ENCODE data around the gene COA1. TPM values are rescaled to one million over a fixed set of nuclear protein-coding genes. Genes with fewer than 3 reads are reported as not detected.

COA1 gene
- total RNA-seq, 3 donors from 2014 or later (not counting 1 experiment from before 2014, with no cell fraction given): 55.0 to 85.3 (median 69.5) TPM

DNA sequence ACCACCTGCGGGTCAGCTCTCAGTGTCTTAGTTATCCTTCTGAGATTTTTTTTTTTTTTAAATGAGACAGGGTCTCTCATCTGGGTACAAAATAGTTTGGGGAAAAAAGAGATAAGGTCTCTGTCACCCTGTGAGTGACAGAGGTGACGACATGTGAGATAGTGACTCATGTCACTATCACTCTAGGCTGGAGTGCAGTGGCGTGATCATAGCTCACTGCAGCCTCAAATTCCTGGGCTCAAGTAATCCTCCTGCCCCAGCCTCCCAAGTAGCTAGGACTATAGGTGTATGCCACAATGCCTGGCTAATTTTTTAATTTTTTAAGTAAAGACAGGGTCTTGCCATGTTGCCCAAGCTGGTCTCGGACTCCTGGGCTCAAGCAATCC lies 39.6 kb upstream of the COA1 start:
- H3K27ac Mint-ChIP-seq: no peak overlapping the region
- no peaks in the 10 kb centered on the region for H3K9me3 ChIP-seq (ENCODE audit: control insufficient read depth, insufficient read depth, low read length)
- no peak for ATAC-seq
- H3K36me3 Mint-ChIP-seq: no peaks in the 10 kb centered on the region
- H3K4me3 ChIP-seq (ENCODE audit: low read length): no peak overlapping the region
- no peaks in the 10 kb centered on the region for H3K27me3 ChIP-seq (ENCODE audit: control insufficient read depth, insufficient read depth, low read length)
- no peaks in the 10 kb centered on the region for H3K36me3 ChIP-seq (ENCODE audit: control insufficient read depth, insufficient read depth, low read length)
- WGBS (ENCODE audit: insufficient coverage): 94% methylated on average over 3 of the region's 4 CpGs
- intact Hi-C loops (cut with micrococcal nuclease): no loop called here
- DNase-seq: no peak
- no peaks in the 10 kb centered on the region for H3K27me3 Mint-ChIP-seq (ENCODE audit: low read depth in 2 of 2)
- peaks cover 7% of the 10 kb centered on the region for H3K4me1 ChIP-seq (ENCODE audit: control insufficient read depth, insufficient read depth, low read length)
- H3K9me3 Mint-ChIP-seq: no peaks in the 10 kb centered on the region
- H3K27ac ChIP-seq (ENCODE audit: low read length): no peak overlapping the region
- H3K4me3 Mint-ChIP-seq: no peak overlapping the region
- peaks cover 8 to 16% of the 10 kb centered on the region in 2 donors for H3K4me1 Mint-ChIP-seq
- TF ChIP-seq, protein P1, sequence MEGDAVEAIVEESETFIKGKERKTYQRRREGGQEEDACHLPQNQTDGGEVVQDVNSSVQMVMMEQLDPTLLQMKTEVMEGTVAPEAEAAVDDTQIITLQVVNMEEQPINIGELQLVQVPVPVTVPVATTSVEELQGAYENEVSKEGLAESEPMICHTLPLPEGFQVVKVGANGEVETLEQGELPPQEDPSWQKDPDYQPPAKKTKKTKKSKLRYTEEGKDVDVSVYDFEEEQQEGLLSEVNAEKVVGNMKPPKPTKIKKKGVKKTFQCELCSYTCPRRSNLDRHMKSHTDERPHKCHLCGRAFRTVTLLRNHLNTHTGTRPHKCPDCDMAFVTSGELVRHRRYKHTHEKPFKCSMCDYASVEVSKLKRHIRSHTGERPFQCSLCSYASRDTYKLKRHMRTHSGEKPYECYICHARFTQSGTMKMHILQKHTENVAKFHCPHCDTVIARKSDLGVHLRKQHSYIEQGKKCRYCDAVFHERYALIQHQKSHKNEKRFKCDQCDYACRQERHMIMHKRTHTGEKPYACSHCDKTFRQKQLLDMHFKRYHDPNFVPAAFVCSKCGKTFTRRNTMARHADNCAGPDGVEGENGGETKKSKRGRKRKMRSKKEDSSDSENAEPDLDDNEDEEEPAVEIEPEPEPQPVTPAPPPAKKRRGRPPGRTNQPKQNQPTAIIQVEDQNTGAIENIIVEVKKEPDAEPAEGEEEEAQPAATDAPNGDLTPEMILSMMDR (IDR thresholded peaks at IDR 0.05): no peak

DNA sequence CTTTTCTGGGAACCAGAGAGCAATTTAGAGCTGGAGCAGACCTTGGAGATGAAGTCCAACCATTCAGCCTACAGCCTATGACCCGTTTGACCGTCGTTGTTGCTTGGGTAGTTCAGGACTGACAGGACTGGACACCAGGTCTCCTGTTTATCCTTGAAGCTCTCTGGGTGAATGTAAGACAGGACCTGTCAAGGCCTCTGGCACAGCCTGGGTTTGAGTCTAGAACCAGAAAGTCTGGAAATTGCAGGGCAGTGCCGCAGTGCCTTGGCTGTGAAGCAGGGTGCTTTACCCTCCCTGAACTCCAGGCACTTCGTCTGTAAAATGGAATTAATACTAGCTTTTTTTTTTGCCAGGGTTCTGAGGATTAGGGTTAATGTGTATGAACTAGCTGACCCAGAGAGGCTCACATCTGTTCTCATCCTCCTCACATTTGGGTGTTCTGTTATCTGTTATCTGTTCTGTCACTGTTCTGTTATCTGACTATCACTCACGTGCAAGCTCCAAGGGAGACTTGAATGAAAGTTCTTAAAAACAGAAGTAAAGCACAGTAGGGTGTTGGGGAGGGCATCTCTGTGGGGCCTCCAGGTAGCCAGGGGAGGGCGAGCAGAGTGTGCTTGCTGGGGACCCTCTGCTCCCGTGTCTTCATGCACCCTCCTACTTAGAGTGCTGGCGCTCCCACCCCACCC lies 39.0 kb upstream of the COA1 start:
- H3K27me3 ChIP-seq (ENCODE audit: control insufficient read depth, insufficient read depth, low read length): no peaks in the 10 kb centered on the region
- ATAC-seq: peak in 1 of 3 donors; percentile 27
- H3K36me3 Mint-ChIP-seq: no peaks in the 10 kb centered on the region
- H3K4me3 Mint-ChIP-seq: no peak overlapping the region
- DNase-seq: no peak
- TF ChIP-seq, protein P1 (IDR thresholded peaks at IDR 0.05): no peak
- peaks cover 8 to 17% of the 10 kb centered on the region in 2 donors for H3K4me1 Mint-ChIP-seq
- H3K27ac Mint-ChIP-seq: no peak overlapping the region
- no peak overlapping the region for H3K4me3 ChIP-seq (ENCODE audit: low read length)
- no peak overlapping the region for H3K27ac ChIP-seq (ENCODE audit: low read length)
- no peaks in the 10 kb centered on the region for H3K36me3 ChIP-seq (ENCODE audit: control insufficient read depth, insufficient read depth, low read length)
- no peaks in the 10 kb centered on the region for H3K27me3 Mint-ChIP-seq (ENCODE audit: low read depth in 2 of 2)
- H3K9me3 Mint-ChIP-seq: no peaks in the 10 kb centered on the region
- WGBS (ENCODE audit: insufficient coverage): 92% methylated on average over 9 of the region's 9 CpGs
- intact Hi-C loops (cut with micrococcal nuclease): no loop called here
- peaks cover 7% of the 10 kb centered on the region for H3K4me1 ChIP-seq (ENCODE audit: control insufficient read depth, insufficient read depth, low read length)
- H3K9me3 ChIP-seq (ENCODE audit: control insufficient read depth, insufficient read depth, low read length): no peaks in the 10 kb centered on the region

DNA sequence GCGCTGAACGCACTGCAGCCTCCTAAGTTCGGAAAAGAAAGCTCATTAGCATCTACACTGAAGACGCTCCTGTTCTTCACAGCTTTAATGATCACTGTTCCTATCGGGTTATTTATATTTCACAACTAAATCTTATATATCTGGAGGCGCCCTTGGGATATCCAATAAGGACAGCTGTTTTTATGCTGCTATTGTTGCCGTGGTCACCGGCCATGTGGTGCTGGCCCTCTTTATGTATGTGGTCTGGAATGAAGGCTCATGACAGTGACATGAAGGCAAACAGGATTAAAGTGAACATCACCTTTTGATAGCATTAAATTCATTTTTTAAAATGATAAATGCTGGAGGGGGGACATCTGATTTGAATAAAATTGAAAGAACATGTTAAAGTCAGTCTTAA lies 38.0 kb upstream of the COA1 start:
- no peaks in the 10 kb centered on the region for H3K36me3 ChIP-seq (ENCODE audit: control insufficient read depth, insufficient read depth, low read length)
- Mint-ChIP-seq H3K4me1 (peaks cover 8 to 24% of the 10 kb centered on the region in 2 donors), H3K9me3 (no peaks in the 10 kb centered on the region), H3K36me3 (no peaks in the 10 kb centered on the region), H3K27ac (no peak overlapping the region), H3K27me3 (ENCODE audit: low read depth in 2 of 2) (no peaks in the 10 kb centered on the region), H3K4me3 (no peak overlapping the region)
- DNase-seq (no peak), ATAC-seq (no peak)
- H3K9me3 ChIP-seq (ENCODE audit: control insufficient read depth, insufficient read depth, low read length): no peaks in the 10 kb centered on the region
- intact Hi-C loops (cut with micrococcal nuclease): no loop called here
- peaks cover 7% of the 10 kb centered on the region for H3K4me1 ChIP-seq (ENCODE audit: control insufficient read depth, insufficient read depth, low read length)
- TF ChIP-seq, protein P1 (IDR thresholded peaks at IDR 0.05): no peak
- WGBS (ENCODE audit: insufficient coverage): 94% methylated on average over 8 of the region's 8 CpGs
- H3K27ac ChIP-seq (ENCODE audit: low read length): no peak overlapping the region
- H3K27me3 ChIP-seq (ENCODE audit: control insufficient read depth, insufficient read depth, low read length): no peaks in the 10 kb centered on the region
- H3K4me3 ChIP-seq (ENCODE audit: low read length): no peak overlapping the region

DNA sequence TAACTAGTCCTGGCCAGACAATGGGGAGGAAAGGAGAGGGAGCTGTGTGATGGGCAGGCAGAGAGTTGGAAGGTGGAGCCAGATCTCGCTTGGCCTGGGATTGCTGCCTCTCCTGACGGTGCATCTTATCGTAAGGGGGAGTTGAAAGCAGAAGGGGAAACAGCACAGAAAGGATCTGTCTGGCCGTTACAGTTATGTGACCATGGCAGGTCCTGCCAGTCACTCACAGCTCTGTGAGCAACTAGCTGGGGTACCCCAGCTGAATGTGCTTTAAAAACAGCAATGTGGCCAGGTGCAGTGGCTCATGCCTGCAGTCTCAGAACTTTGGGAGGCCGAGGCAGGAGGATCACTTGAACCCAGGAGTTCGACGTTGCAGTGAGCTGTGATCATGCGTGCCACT lies 37.2 kb upstream of the COA1 start:
- H3K36me3 Mint-ChIP-seq: no peaks in the 10 kb centered on the region
- peaks cover 7% of the 10 kb centered on the region for H3K4me1 ChIP-seq (ENCODE audit: control insufficient read depth, insufficient read depth, low read length)
- no peak for ATAC-seq
- 78% methylated on average over 8 of the region's 8 CpGs for WGBS (ENCODE audit: insufficient coverage)
- intact Hi-C loops (cut with micrococcal nuclease): no loop called here
- no peaks in the 10 kb centered on the region for H3K9me3 ChIP-seq (ENCODE audit: control insufficient read depth, insufficient read depth, low read length)
- no peak overlapping the region for H3K27ac Mint-ChIP-seq
- TF ChIP-seq, protein P1 (IDR thresholded peaks at IDR 0.05): no peak
- no peaks in the 10 kb centered on the region for H3K27me3 Mint-ChIP-seq (ENCODE audit: low read depth in 2 of 2)
- no peaks in the 10 kb centered on the region for H3K9me3 Mint-ChIP-seq
- H3K27me3 ChIP-seq (ENCODE audit: control insufficient read depth, insufficient read depth, low read length): no peaks in the 10 kb centered on the region
- no peak for DNase-seq
- no peak overlapping the region for H3K27ac ChIP-seq (ENCODE audit: low read length)
- no peak overlapping the region for H3K4me3 Mint-ChIP-seq
- no peak overlapping the region for H3K4me3 ChIP-seq (ENCODE audit: low read length)
- H3K36me3 ChIP-seq (ENCODE audit: control insufficient read depth, insufficient read depth, low read length): no peaks in the 10 kb centered on the region
- peaks cover 8 to 22% of the 10 kb centered on the region in 2 donors for H3K4me1 Mint-ChIP-seq

Measured in natural killer cell (primary cell).